ENCODE results near the gene BUB1B.

BUB1B gene

GRCh38 chr15:40192942-40193341, 32.1 kb downstream of the BUB1B start:
- DNase-seq: no peak

GRCh38 chr15:40197434-40197833, 36.6 kb downstream of the BUB1B start:
- no peak for DNase-seq

GRCh38 chr15:40198355-40199085, 37.7 kb downstream of the BUB1B start:
- DNase-seq: no peak

GRCh38 chr15:40204100-40204499, 43.2 kb downstream of the BUB1B start:
- DNase-seq: no peak

GRCh38 chr15:40217166-40217824, 56.4 kb downstream of the BUB1B start:
- DNase-seq: peak; percentile 55

GRCh38 chr15:40219801-40220200, 58.9 kb downstream of the BUB1B start:
- no peak for DNase-seq

- no peak for DNase-seq
Measured at GRCh38 chr15:40222131-40222530, 61.3 kb downstream of the BUB1B start.

- DNase-seq: no peak
Measured at GRCh38 chr15:40226736-40227135, 65.9 kb downstream of the BUB1B start.

GRCh38 chr15:40229316-40229715, 68.4 kb downstream of the BUB1B start:
- DNase-seq: no peak

GRCh38 chr15:40229956-40230355, 69.1 kb downstream of the BUB1B start:
- DNase-seq: no peak

- no peak for DNase-seq
Measured at GRCh38 chr15:40232625-40233070, 71.8 kb downstream of the BUB1B start.

- no peak for DNase-seq
Measured at GRCh38 chr15:40233727-40234577, 73.1 kb downstream of the BUB1B start.

GRCh38 chr15:40234783-40235182, 73.9 kb downstream of the BUB1B start:
- DNase-seq: no peak

- DNase-seq: no peak
Measured at GRCh38 chr15:40235201-40235885, 74.5 kb downstream of the BUB1B start.

GRCh38 chr15:40238532-40239403, 77.9 kb downstream of the BUB1B start, which contains the start of gene PAK6:
Gene PAK6 (plus strand): TSS chr15:40239063. CDS start chr15:40264786, 25,723 bp downstream.
- peak; percentile 45 for DNase-seq

- no peak for DNase-seq
Measured at GRCh38 chr15:40239404-40239692, 78.5 kb downstream of the BUB1B start.

- no peak for DNase-seq
Measured at GRCh38 chr15:40239693-40240618, 79.1 kb downstream of the BUB1B start.

- no peak for DNase-seq
Measured at GRCh38 chr15:40240619-40241221, 79.9 kb downstream of the BUB1B start.

GRCh38 chr15:40241269-40242212, 80.7 kb downstream of the BUB1B start:
- no peak for DNase-seq

Measured in stimulated activated CD4-positive, alpha-beta T cell treated with anti-CD3 and anti-CD28 coated beads, Interleukin-4, amount 100 ng/mL, for 24 hours (primary cell).